Measurements from ENCODE around the gene EGFL8. TPM values are rescaled to one million over a fixed set of nuclear protein-coding genes. Genes with fewer than 3 reads are reported as not detected.
"Not testable (repeated sequence)": the region's sequence is repeated elsewhere in the genome, so short reads cannot be mapped to it uniquely, and the experiment has no call there.

EGFL8 gene
- total RNA-seq, 1 experiment from 2014 or later = 4.3 TPM

- DNase-seq = peak; percentile 19
- Histone ChIP-seq H3K4me3 (ENCODE audit: insufficient read depth, low read depth, low read length) (no peak overlapping the region), H3K27me3 (ENCODE audit: control insufficient read depth, insufficient read depth, low read length) (no peaks in the 10 kb centered on the region; the same call in 1 of the 2 replicates), H3K36me3 (replicated peaks; ENCODE audit: control insufficient read depth, insufficient read depth, low read length) (no peaks in the 10 kb centered on the region)
These were observed 32.3 kb upstream of the EGFL8 start for GRCh38 chr6:32132110-32132509.

- H3K27me3 ChIP-seq (ENCODE audit: control insufficient read depth, insufficient read depth, low read length) = no peaks in the 10 kb centered on the region; the same call in 1 of the 2 replicates
- H3K4me3 ChIP-seq (ENCODE audit: insufficient read depth, low read depth, low read length) = no peak overlapping the region
- H3K36me3 ChIP-seq (replicated peaks; ENCODE audit: control insufficient read depth, insufficient read depth, low read length) = no peaks in the 10 kb centered on the region
- no peak for DNase-seq
These were observed 30.6 kb upstream of the EGFL8 start for GRCh38 chr6:32133786-32134185.

DNA sequence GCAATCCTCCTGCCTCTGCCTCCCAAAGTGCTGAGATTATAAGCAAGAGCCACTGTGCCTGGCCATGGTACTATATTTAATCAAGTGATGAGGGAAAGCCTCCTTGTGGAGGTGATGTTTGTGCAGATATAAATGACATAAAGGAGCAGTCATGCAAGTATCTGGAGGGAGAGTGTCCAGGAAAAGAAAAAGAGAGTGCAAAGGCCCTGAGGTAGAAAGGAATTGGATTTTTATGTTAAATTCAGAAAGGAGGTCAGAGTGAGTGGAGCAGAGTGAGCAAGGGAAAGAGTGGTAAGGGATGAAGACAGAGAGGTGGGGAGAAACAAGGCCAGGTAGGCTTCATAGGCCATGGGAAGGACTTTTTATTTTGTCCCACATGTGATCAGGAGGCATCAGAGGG is 26.9 kb upstream of the EGFL8 start:
- H3K27me3 ChIP-seq (ENCODE audit: control insufficient read depth, insufficient read depth, low read length) = no peaks in the 10 kb centered on the region; the same call in 1 of the 2 replicates
- no peak for DNase-seq
- no peak overlapping the region for H3K4me3 ChIP-seq (ENCODE audit: insufficient read depth, low read depth, low read length)
- no peaks in the 10 kb centered on the region for H3K36me3 ChIP-seq (replicated peaks; ENCODE audit: control insufficient read depth, insufficient read depth, low read length)

- Histone ChIP-seq H3K27me3 (ENCODE audit: control insufficient read depth, insufficient read depth, low read length) (no peaks in the 10 kb centered on the region), H3K36me3 (replicated peaks; ENCODE audit: control insufficient read depth, insufficient read depth, low read length) (no peaks in the 10 kb centered on the region), H3K4me3 (ENCODE audit: insufficient read depth, low read depth, low read length) (no peak overlapping the region)
- no peak for DNase-seq
These were observed 24.8 kb upstream of the EGFL8 start for GRCh38 chr6:32139590-32139989.

GRCh38 chr6:32140420-32141046 is 23.9 kb upstream of the EGFL8 start:
- H3K36me3 ChIP-seq (replicated peaks; ENCODE audit: control insufficient read depth, insufficient read depth, low read length) = no peaks in the 10 kb centered on the region
- DNase-seq = no peak
- H3K27me3 ChIP-seq (ENCODE audit: control insufficient read depth, insufficient read depth, low read length) = no peaks in the 10 kb centered on the region

DNA sequence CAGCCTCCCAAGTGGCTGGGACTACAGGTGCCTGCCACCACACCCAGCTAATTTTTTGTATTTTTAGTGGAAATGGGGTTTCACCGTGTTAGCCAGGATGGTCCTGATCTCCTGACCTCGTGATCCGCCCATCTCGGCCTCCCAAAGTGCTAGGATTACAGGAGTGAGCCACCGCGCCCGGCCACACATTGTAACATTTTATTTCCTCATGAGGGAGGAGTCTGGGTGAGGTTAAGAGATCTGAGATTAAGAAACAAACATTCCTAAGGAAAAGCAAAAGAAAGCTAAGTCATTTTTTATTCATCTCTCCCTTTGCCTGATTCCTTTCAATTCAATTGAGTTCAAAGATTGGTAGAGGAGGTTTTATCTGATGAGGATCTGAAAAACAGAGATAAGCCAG is 20.2 kb upstream of the EGFL8 start:
- not testable (repeated sequence) for H3K27me3 ChIP-seq (ENCODE audit: control insufficient read depth, insufficient read depth, low read length); DNase-seq; H3K36me3 ChIP-seq (replicated peaks; ENCODE audit: control insufficient read depth, insufficient read depth, low read length); H3K4me3 ChIP-seq (ENCODE audit: insufficient read depth, low read depth, low read length)

More at GRCh38 chr6:32140420-32141046, 23.9 kb upstream of the EGFL8 start:
- H3K4me3 ChIP-seq (ENCODE audit: insufficient read depth, low read depth, low read length) = no peak overlapping the region

GRCh38 chr6:32146287-32146686 is 18.1 kb upstream of the EGFL8 start:
- DNase-seq = peak; percentile 13
- no peak overlapping the region for H3K4me3 ChIP-seq (ENCODE audit: insufficient read depth, low read depth, low read length)
- no peaks in the 10 kb centered on the region for H3K36me3 ChIP-seq (replicated peaks; ENCODE audit: control insufficient read depth, insufficient read depth, low read length)
- peaks cover 30% of the 10 kb centered on the region for H3K27me3 ChIP-seq (ENCODE audit: control insufficient read depth, insufficient read depth, low read length)

DNA sequence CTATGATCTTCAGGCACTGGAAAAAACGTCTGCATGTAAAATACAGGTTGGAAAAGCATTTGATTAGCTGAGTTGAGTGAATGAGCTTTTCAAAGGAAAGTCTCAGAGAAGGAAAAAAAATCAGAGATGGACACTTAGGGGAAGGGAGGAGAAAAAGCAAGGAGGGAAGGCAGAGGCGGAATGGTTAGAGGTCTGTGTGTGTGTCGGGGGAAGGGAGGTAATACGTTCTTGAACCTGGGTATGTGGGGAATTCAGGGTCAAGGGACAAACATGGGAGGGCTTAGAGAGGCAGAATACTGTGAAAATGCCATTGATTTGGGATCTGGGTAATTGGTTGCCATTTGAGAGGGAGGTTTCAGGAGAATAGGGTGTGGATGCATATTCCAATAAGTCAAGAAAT is 17.7 kb upstream of the EGFL8 start:
- DNase-seq = peak; percentile 43
- no peak overlapping the region for H3K4me3 ChIP-seq (ENCODE audit: insufficient read depth, low read depth, low read length)

DNA sequence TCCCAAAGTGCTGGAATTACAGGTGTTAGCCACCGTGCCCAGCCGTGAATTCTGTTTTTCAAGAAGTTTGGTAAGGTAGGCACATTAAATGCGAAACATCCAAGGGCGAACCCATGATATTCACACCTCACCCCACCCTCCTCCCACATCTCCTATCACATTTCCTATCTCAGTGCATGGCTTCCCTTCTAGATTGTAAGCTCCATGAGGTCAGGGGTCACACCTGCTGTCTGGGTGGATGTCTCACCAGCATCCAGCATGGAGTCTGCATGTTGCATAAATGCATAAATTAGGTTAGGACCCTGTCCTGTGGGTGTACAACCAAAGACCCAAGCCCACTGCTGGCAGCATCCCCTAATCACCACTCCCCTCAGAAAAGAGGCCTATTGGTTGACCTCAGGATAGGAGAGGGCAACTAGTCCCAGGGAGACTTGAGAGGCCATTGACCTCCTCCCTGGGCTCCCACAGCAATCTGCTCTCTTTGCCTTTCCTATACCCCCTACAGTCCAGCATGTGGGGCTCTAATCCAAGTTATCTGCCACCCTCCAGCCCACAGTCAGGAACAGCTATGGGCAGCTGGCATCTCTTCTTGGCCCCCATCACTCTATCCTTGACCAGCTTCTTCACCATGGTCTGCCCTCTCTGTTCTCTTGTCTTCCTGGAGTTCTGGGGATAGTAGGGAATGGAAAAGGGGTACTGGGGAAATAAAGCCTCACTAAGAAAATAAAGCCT is 16.8 kb upstream of the EGFL8 start:
- Histone ChIP-seq H3K4me3 (ENCODE audit: insufficient read depth, low read depth, low read length) (peak overlapping the region; percentile 35; the same call in 1 of the 2 replicates), H3K27me3 (ENCODE audit: control insufficient read depth, insufficient read depth, low read length) (peaks cover 42% of the 10 kb centered on the region), H3K36me3 (replicated peaks; ENCODE audit: control insufficient read depth, insufficient read depth, low read length) (no peaks in the 10 kb centered on the region)
- DNase-seq = no peak

More for the DNA sequence above, 17.7 kb upstream of the EGFL8 start:
- Histone ChIP-seq H3K27me3 (ENCODE audit: control insufficient read depth, insufficient read depth, low read length) (peaks cover 34% of the 10 kb centered on the region), H3K36me3 (replicated peaks; ENCODE audit: control insufficient read depth, insufficient read depth, low read length) (no peaks in the 10 kb centered on the region)

DNA sequence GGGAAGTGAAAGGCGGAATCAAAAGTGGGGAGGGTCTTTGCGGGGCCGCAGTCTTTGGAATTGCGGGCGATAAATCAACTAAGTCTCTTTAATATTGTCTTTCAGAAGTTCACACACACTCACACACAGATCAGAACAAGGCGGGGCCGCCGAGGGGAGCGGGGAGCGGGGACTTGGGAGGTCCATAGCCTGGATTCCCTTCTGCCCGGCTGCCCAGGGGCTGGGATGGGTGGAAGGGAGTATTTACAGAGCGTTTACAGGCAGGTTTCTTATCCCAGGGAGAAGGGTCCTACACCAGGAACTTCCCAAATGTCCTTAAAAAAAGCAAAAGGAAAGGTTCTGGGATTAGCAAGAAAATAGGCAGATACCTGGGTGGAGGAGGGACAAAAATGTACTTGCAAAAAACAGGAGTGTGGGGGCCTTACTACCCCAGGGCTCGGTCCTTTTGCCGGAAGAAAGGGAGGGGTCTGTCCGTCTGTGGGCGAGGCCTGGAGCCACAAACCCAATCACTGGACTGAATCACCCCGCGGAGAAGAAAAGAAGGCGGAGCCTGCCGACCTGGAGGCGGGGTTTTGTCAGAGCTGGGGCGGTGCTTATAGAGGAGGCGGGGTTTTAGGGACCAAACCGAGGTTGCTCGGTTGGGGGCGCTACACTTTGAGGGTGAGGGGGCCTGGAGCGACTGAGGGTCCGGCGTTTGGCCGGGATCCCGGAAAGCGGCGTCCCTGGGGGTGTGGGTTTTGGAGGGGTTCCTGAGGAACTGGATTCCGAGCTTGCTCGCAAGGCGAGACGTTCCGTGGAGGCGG is 15.9 kb upstream of the EGFL8 start:
- H3K27me3 ChIP-seq (ENCODE audit: control insufficient read depth, insufficient read depth, low read length) = peaks cover 48% of the 10 kb centered on the region
- H3K36me3 ChIP-seq (replicated peaks; ENCODE audit: control insufficient read depth, insufficient read depth, low read length) = no peaks in the 10 kb centered on the region
- H3K4me3 ChIP-seq (ENCODE audit: insufficient read depth, low read depth, low read length) = peak overlapping the region; percentile 57
- DNase-seq = peak; percentile 83

- DNase-seq = peak; percentile 54
- Histone ChIP-seq H3K27me3 (ENCODE audit: control insufficient read depth, insufficient read depth, low read length) (peaks cover 48% of the 10 kb centered on the region), H3K36me3 (replicated peaks; ENCODE audit: control insufficient read depth, insufficient read depth, low read length) (no peaks in the 10 kb centered on the region), H3K4me3 (ENCODE audit: insufficient read depth, low read depth, low read length) (peak overlapping the region; percentile 57)
These were observed 15.2 kb upstream of the EGFL8 start for GRCh38 chr6:32149092-32149755.

DNA sequence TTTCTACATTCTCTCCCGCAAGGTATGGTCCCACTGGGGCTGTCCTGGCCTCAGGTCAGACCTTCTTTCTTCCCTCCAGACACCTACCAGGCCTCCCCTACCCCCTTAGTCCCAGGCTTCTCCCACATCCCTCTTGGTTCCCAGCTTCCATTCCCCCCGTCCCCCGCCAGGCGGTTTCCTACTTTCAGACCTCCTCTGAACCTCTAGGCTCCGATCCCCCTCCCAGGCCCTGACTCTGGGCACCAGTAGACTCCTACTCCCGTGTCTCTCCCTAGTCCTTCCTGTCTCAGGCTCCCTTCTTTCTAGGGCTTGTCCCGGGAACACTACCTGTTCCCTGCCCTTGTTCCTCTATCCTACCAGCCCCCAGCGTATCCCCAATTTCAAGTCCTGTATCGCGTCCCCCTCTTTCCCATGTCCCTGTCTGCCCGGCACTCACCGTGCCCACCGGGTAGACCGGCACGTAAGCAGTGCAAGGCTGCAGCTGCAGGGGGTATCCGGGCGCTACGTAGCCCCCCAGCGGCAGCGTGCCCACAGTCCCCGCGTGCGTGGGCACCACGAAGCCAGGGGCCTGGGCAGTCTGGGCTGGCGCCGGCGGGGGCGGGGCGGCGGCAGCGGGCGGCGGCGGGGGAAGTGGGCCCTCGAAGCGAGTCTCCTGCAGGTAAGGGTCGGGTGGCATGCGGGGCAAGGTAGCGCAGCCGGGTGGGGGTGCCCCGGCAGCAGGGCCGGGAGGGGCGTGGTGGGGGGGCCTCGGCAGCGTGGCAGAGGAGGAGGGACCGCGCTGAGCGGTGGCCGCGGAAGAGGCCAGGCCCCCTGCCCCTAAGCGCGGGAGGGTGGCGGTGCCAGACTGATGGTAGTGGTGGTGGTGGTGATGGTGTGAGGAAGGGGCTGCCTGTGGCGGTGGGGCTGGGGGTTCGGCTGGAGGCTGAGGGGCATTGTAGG is 14.2 kb upstream of the EGFL8 start:
- peak overlapping the region; percentile 57 for H3K4me3 ChIP-seq (ENCODE audit: insufficient read depth, low read depth, low read length)
- no peaks in the 10 kb centered on the region for H3K36me3 ChIP-seq (replicated peaks; ENCODE audit: control insufficient read depth, insufficient read depth, low read length)
- DNase-seq = peak; percentile 85
- H3K27me3 ChIP-seq (ENCODE audit: control insufficient read depth, insufficient read depth, low read length) = peaks cover 48% of the 10 kb centered on the region

- H3K36me3 ChIP-seq (replicated peaks; ENCODE audit: control insufficient read depth, insufficient read depth, low read length) = peaks cover 3% of the 10 kb centered on the region
- DNase-seq = peak; percentile 76
- peak overlapping the region; percentile 80; the same call in 1 of the 2 replicates for H3K4me3 ChIP-seq (ENCODE audit: insufficient read depth, low read depth, low read length)
- H3K27me3 ChIP-seq (ENCODE audit: control insufficient read depth, insufficient read depth, low read length) = peaks cover 48% of the 10 kb centered on the region
These were observed 13.1 kb upstream of the EGFL8 start for GRCh38 chr6:32151181-32151862.

Data from H7 (cell line).